HEK293T (cell line): ENCODE data around the gene NTN4.

Experiments
- FOXA1 ChIP-seq: fragments of 450-650 bp; IDR thresholded peaks from 2 replicates; pipeline ENCODE4 v1.6.1; 2016; ENCODE audit warnings: mild to moderate bottlenecking
- FOXK2 ChIP-seq: fragments of 450-650 bp; IDR thresholded peaks from 2 replicates; pipeline ENCODE4 v1.6.1; 2016; ENCODE audit warnings: mild to moderate bottlenecking
- L3MBTL2 ChIP-seq: fragments of 450-650 bp; conservative IDR thresholded peaks from 2 replicates; pipeline ENCODE4 v1.6.1; 2016; ENCODE audit warnings: mild to moderate bottlenecking
- SP1 ChIP-seq: fragments of 450-650 bp; IDR thresholded peaks from 2 replicates; pipeline ENCODE4 v1.6.1; 2017
- SUZ12 ChIP-seq: fragments of 450-650 bp; IDR thresholded peaks from 2 replicates; pipeline ENCODE4 v1.6.1; 2016; ENCODE audit warnings: mild to moderate bottlenecking

GRCh38 chr12:95653771-95654546 is 136.6 kb downstream of the NTN4 start:
- TF ChIP-seq L3MBTL2 (no peak), SUZ12 (no peak), FOXA1 (no peak), FOXK2 (no peak), SP1 (no peak)
